NOMO-1 (cell line): Measurements from ENCODE around the gene LTBP1.

ENCODE experiments used
- DNase-seq, 2 experiments: peaks; one replicate each; lab custom pipeline; 2025; ENCODE audit not compliant: unreplicated experiment in 2 of 2; lab: John Stamatoyannopoulos, UW

LTBP1 gene

DNA sequence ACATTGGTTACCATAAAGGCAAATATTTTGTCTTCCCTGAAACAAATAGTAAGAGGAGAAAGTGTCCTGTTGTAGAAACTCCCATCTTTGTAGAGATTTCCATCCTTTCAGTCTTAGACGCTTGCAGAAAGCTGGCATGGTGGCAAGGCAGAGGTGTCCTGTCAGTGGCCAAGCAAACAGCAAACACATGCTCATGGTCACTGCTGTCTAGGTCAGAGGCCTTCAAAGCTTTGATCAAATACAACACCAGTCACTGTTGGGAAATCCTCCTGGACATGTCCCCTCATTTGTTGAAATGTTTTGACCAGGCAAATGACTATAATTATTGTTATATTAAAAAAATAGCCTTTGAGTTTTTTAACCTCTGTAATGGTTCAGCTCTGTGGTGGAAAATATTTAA lies 55.1 kb downstream of the LTBP1 start:
- DNase-seq: no peak

DNA sequence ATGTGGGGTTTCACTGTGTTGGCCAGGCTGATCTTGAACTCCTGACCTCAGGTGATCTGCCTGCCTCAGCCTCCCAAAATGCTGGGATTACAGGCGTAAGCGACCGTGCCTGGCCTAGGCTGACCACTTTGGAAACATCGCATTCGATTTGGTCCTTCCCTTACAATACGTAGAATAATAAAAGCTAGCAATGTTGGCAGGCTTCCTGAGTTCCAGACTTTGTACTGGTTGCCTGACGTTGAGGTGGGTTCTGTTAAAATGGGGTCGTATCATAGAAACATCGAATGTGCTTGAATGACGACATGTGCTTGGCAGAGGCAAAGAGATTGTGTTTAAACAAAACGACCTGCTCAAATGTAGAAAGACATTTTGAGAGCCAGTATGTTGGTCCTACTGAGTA lies 56.1 kb downstream of the LTBP1 start:
- no peak for DNase-seq

DNA sequence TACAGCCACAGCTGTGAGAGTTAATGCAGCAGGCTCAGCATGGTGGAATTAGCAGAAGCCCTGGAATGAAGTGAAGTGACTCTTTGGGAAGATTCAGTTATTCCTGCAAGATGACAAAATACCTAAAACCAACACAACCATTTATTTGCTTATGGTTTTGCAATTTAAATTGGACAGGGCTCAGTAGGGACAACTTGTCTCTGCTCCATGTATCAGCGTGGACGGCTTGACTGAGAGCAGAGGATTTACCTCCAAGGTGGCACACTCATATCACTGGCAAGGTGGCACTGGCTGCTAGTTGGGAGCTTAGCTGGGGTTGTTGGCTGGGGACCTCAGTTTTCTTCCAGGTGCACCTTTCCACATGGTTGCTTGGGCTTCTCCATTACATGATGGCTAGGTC lies 58.3 kb downstream of the LTBP1 start:
- DNase-seq: no peak

DNA sequence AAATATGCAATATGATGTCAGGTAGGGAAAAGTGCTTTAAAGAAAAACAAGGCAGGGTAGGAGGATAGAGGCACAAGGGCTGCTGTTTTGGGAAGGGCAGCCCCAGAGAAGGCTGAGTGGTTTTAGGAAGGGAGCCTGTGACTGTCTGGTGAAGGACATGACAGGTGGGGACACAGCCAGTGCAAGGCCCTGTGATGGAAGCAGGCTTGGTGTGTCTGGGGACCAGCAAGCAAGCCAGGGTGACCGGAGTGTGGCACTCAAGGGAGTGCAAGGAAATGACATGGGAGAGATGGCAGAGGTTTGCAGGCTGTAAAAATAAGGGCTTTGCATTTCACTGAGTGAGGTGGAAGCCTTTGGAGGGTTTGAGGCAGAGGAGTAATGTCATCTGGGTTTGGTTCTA lies 62.0 kb downstream of the LTBP1 start:
- DNase-seq: no peak

DNA sequence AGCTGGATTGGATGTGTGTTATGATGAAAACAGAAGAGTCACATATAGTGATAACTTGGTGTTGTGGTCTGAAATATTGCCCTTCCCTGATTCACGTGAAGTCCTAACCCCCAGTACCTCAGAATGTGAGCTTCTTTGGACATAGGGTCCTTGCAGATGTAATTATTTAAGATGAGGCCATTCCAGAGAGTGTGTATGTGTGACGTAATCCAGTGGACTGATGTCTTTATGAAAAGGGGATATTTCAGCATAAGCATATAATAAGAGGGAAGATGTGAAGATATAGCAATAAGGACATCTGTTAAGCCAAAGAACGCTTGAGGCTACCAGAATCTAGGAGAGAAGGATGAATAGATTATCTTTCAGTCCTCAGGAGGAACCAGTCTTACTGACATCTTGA lies 62.5 kb downstream of the LTBP1 start:
- no peak for DNase-seq

DNA sequence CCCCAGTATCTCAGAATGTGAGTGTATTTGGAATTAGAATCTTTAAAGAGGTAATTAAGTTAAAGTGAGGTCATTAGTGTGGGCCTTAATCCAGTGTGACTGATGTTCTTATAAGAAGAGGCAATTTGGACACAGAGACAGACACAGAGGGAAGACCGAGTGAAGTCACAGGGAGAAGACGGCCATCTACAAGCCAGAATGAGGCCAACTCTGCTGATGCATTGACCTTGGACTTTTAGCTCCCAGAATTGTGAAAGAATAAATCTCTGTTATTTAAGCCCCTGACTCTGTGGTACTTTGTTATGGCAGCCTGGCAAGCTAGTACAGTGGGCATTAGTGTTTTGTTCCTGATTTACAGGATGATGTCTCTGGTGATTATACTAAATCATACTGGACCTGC lies 64.6 kb downstream of the LTBP1 start:
- DNase-seq: no peak

DNA sequence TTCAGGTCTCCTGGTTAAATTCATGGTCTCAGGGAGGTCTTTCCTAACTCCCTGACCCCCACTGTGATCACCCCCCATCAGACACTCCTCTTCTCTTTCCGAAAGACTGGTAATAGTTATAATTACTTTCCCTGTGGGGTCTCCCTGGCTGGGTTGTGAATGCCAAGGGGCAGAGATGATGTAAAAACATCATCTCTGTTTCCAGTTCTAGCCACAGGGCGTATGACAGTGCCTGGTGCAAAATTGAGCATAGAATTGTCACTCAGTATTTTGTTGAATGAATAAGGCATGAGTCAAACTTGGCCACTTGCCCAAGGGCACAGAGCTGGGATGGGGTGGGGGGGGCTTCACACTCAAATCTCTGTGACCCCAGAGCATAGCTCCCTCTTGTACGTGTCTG lies 65.2 kb downstream of the LTBP1 start:
- no peak for DNase-seq

DNA sequence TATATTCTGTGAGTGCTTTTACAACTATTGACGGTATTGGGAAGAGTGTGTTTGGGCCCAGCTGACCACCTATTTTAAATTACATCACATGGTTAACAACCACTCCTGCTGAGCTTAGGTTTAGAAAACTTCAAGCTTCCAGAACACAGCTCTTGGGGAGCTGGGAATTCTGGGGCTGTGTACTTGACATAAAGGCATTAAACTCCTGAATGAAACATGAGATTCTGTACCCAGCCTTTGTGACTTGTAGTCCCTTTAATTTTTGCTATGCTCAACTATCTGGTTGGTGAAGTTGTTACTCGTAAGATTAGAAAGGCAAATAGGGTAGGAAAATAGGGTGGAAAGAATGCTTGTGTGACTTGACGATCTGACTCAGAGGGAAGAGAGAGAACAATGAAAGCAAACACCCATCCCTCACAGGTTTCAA lies 66.9 kb downstream of the LTBP1 start:
- DNase-seq: no peak

DNA sequence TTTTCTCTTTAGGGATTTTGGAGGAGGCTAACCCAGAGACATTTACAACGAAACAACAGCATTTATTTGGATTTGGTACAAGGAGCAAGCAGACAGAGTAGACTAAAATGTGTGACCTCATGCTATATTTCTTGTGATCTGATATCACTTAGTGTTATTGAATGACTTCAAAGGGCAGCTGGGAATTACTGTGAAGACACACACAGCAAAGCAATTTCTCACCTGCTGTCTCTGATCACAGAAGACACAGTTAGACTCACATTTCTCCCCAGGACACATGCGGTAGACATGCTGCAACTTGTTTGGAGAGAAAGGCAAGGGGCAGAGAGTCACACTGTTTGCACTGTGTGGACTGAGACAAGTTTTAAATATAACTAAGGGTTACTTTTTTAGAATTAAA lies 67.5 kb downstream of the LTBP1 start:
- DNase-seq: no peak

DNA sequence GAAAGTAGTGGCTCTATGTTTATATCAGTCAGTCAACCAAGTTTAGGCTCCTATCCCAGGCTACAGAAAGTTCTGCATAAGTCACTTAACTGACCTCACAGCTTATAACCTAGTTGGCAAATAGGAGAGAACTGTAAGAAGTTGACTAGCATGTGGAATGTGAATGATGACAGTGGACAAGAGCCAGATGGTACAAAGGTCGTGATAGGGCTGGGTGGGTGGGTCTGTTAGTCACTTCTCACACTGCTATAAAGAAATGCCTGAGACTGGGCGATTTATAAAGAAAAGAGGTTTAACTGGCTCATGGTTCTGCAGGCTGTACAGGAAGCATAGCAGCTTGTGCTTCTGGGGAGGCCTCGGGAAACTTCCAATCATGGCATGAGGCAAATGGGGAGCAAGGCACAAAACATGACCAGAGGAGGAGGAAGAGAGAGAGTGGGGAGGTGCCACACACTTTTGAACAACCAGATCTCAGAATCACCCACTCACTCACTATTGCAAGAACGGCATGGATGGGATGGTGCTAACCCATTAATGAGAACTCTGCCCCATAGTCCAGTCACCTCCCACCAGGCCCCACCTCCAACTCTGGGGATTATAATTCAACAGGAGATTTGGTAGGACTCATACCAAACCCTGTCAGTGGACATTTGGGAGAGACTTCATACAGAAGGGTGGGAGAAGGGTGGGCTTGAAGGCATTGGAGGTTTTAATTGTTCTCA lies 68.8 kb downstream of the LTBP1 start:
- DNase-seq: no peak

DNA sequence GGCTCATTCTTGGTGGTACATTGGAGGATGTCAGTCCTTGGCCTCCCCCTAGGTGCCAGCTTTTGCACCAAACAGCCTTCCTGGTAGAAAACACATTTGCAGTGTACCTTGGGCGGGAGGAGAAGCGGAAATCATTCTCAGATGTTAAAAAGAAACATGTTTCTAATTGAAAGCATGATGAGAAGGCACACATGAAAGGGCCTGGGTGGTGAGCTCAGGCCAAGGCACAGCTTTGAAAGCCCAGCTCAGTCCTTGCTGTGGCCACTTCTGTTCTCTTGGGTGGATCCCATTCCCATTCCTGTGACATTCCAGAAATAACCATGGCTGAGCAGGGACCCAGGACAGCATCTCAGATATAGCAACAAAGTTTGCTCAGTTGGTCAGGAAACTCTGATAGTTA lies 71.5 kb downstream of the LTBP1 start:
- no peak for DNase-seq

DNA sequence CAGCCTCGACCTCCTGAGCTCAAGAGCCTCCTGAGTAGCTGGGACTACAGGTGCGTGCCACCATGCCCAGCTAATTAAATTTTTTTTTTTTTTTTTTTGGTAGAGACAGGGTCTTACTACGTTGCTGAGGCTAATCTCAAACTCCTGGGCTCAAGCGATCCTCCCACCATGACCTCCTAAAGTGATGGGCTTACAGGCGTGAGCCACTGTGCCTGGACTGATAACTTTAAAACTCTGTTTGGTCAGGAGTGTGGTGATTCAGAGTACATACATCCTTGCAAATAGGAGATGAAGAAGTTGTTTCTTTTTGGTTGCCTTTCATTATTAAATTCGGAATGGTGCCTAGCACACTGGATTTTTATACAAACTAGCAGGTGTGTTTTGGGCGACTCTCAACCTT lies 73.0 kb downstream of the LTBP1 start:
- DNase-seq: no peak

DNA sequence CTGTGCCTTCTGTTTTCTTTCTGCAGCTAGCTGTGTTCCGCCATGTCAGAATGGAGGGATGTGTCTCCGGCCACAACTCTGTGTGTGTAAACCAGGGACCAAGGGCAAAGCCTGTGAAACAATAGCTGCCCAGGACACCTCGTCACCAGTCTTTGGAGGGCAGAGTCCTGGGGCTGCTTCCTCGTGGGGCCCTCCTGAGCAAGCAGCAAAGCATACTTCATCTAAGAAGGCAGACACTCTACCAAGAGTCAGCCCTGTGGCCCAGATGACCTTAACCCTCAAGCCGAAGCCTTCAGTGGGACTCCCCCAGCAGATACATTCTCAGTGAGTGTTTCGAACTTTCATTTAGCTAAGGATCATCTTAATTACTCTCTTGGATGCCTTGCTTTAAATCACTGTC lies 74.1 kb downstream of the LTBP1 start:
- no peak for DNase-seq

DNA sequence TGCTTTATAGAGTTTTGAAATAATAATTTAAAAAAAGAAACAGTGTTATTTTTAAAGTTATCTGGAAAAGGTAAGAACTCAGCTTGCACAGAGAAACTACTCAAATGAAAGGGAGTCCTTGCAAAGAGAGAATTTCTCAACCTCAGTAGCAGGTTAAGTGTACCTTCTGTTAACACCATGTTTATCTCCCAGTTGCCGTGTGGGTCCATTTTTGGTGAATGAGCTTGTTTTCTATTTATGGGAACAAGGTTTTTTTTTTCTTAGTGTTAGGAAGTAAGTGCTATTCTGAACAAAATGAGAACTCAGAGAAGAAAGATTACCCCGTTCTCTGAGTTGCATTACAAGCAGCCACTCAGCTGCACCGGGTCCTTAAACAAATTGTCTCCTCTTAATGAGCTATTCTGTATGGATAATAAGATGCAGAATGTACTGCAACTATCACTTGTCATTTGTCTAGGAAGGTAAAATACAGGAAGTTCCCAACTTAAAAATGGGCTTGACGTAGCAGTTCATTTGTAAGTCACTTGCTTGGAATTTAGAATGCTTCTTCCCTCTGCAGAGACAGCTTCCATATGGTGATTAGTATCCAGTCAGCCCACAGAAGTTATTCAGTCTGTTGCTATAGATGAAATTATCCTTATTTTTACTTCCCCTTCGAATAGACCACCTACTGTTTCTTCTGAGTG lies 74.9 kb downstream of the LTBP1 start:
- DNase-seq: no peak

DNA sequence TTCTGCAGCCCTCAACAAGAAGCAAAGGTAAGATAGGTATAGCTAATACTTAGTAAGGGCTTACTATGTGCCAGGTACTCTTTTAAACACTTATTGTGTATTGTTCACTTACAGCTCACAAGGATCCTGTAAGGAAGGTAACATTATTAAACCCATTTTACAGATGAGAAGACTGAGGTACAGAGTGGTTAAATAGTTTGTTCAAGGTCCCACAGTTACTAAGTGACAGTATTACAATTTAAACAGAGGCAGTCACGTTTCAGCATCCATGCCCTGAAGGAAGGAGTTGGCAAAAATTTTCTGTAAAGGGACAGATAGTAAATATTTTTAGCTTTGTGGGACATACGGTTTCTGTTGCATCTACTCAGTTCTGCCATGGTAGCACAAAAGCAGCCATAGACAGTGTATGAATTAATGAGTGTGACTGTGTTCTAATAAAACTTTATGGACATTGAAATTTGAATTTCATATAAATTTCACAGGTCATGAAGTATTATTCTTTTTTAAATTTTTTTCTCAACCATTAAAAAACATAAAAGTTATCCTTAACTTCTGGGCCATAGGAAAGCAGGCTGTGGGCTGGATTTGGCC lies 75.7 kb downstream of the LTBP1 start:
- no peak for DNase-seq

DNA sequence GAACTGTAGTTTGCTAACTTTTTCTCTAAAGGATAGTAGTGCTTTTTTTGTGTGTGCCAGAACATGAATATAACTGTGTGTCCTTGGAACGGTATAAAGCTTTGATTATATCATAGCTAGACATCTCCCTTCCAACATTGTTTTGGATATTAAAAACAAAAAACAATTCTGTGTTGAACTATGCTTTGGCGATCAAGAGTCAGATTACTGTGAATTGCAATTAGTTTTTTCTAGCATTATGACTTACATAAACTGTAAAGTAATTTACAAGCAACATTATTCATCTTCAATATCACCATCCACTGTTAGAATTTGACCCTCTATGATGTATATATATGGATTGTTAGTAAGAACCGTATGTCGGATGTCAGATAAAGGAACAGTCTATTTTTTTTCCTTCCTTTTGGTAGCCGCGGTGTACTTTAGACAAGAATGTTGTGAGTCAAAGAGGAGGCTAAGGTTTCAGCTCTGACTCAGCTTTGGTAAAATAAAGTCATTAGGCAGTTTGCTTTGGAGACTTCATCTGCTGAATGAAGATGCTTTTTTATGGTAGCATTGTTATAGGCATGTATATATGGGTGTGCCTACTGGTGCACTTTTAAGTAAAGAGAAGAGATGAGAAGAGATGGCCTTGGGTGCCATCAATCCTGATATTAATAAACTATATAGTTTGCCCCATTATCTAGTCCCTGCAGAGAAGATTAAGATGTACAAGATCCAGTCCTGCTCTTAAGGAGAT lies 76.4 kb downstream of the LTBP1 start:
- DNase-seq: no peak

DNA sequence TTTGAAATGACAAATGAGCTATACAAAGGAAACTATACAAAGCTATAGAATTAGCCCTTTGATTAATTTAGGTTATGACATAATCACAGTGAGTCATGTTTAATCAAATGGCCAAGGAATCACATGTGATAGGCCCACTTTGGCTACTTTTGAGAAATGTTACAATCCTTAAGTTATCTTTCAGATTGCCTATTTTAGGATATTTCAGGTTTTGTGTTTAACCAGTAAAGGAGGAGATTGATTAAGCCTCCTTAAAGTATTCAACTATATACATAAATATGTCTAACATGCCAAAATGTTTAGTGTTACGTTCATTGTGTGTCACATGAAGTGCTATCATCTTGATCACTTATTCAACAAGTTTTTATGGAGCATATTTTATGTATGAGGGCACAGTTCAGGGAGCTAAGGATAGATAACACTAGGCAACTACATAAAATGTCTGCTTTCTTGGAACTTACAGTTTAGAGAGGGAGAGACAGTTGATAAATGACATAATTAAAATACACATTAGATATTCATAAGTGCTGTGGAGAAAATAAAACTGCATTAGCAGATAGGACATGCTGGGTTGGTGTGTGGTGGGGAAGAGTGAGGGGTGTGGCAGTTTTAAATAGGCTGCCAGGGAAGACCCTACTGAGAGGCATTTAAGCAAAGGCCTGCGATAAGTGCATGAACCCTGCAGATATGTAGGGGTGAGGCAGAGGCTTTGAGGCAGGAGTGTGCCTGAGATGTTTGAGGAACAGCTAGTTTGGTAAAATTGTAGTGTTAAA lies 77.2 kb downstream of the LTBP1 start:
- DNase-seq: no peak

DNA sequence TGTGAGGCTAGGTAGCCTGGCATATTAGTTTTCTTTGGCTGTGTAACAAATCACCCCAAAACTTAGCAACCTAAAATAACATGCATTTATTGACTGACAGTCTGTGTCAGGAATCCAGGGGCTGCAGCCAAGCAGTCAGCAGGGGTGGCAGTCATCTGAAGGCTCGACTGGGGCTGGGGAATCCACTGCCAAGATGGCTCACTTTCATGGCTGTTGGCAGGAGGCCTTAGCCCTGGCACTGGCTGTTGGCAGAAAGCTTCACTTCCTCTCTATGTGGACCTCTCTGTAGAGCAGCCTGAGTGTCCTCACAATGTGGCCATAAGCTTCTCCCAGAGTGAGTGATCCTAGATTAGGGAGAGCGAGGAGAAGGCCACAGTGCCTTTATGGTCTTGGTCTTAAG lies 78.0 kb downstream of the LTBP1 start:
- DNase-seq: no peak

DNA sequence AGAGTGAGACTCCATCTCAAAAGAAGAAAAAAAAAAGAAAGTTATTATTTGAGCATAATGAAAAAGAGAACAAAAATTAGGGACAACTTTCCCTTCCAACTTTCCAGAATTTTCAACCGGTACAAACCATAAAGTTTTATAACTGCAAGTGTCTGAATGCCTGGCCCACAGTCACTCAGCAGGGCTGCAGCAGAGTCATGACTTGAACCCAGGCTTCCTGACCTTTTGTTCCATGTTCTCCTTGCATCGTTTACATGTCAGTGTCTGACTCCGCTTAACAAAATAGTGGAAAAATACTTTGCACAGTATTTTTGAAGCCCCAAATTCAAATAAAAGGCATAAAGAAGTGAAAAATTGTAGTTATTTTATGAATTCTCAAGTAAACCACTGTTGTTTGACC lies 82.7 kb downstream of the LTBP1 start:
- DNase-seq: no peak

DNA sequence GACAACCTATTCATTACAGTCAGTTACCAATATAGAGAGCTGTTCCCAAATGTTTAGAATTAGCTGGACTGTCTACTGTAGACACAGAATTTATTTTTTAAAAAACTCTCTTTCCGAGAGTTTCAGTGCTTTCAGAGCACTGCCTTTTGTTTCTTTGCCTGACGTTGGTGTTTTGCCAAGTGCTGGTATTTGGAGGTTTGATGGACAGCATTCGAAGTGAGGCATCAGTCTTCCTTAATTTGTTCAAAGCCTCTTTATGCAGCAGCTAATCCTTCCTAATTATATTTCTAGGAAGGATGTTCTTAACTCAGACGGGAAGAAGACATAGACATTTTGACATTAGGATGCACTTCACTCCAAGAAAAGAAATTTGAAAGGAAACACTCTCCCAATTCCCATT lies 83.2 kb downstream of the LTBP1 start:
- DNase-seq: no peak

DNA sequence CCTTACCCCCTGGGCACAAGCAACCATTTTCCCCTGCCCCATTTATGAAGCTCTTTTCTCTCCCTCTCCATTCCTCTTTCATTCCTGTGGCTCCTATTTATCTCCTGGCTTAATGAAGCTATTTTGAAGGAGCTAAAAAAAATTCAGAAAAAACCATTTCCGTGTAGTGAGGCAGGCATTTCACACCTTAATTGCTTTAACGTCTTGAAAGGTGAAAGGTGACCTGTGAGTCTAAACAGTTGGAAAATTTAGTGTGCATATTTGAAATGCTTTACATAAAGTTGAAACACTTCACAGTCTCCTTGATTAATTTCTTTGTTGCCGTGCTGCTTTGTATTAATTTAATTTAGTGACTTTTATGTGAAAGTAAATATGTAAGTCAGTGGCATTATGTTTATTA lies 83.6 kb downstream of the LTBP1 start:
- DNase-seq: no peak
